GM11168 (cell line): ENCODE measurements around the gene HDAC7.

Experiments used
- in situ Hi-C: fragments of 300-500 bp; cut with MboI; formaldehyde crosslinking; loops from one replicate; pipeline ENCODE4 v1.12.0; 2022; ENCODE audit warnings: low sequenced_read_pairs; ENCODE audit not compliant: unreplicated experiment

HDAC7 gene

DNA sequence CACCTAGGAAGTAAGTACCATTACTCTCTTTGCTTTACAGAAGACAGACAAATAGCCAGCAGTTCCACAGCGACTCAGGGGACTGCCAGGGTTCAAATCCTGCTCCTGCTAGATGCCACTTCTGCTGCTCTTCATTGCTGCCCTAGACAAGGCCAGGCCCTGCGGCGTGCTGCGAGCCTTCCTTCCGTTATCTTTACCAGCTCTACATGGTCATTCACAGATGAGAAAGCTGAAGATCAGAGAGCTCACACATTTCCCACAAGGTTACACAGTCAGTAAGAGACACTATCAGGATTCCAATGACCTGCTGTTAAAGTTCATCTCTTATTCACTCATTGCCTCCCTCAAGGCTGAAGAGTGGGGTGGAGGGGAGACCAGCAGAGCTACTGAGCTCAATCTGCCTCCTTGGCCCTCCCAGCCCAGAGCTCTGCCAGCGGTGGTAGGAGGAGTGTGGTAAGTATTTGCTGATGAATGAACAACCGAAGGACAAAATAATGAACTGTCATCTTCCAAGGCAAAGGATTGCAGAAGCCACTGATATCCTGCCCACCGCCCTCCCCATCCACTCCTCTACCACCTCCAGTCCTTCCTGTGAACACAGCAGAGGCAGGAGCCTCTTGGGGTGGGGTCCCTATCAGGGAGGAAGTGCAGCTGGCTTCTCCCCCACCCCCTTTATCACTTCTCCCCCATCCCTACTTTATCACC, 14.6 kb upstream of the HDAC7 start:
- in situ Hi-C loops: no loop called here

DNA sequence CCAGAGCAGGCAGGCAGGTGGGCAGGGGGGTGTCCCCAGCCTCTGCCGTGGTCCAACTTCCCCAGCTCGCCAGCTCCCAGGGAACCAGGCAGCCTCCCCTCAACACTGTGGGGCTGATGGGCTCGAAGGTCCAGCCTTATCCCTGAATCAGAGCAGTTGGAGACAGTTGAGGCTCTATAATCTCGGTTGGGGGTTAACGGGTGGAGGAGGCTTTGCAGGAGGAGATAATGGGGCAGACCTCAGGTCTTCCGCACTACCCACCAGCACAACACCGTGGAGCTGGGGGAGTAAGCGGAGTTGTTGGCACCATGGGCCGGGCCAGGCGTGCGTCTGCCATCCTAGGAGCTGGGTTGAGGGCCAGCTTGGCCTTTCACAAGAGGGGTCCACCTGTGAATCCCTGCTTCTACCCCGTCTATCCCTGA, 13.9 kb upstream of the HDAC7 start:
- in situ Hi-C loops: no loop called here

DNA sequence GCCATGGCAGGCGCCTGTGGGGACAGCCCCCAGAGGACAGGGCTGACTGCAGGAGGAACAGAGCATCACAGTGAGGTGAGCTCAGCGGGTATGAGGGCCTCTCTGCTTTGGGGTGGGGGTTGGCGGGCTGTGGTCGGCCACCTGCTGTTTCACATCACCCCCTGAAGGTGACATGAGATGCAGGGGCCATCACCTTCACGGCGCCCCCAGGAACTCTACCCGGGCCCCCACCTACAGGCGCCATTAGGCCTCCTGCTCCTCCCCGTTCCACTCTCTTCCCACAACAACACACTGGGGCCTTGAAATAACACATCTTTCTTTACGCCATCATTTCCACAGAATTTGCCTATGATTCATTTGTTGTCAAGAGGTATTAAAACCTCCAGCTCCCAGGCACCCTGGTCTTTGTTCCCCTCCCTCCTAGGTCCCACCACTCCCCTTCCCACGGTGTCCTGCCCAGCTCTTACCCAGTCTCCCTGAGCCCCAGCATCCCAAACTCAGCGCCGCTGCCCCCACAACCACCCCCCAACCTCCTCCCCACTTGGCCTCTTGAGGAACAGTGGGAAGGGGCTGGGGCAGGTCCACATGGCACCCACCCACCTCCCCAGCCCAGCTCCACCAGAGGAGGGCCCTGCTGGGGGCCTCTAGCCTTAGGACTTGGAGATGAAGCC, 12.7 kb upstream of the HDAC7 start:
- in situ Hi-C loops: no loop called here

GRCh38 chr12:47829584-47829983, 9.9 kb upstream of the HDAC7 start:
- in situ Hi-C loops: no loop called here

GRCh38 chr12:47828976-47829482, 9.3 kb upstream of the HDAC7 start:
- in situ Hi-C loops: no loop called here

DNA sequence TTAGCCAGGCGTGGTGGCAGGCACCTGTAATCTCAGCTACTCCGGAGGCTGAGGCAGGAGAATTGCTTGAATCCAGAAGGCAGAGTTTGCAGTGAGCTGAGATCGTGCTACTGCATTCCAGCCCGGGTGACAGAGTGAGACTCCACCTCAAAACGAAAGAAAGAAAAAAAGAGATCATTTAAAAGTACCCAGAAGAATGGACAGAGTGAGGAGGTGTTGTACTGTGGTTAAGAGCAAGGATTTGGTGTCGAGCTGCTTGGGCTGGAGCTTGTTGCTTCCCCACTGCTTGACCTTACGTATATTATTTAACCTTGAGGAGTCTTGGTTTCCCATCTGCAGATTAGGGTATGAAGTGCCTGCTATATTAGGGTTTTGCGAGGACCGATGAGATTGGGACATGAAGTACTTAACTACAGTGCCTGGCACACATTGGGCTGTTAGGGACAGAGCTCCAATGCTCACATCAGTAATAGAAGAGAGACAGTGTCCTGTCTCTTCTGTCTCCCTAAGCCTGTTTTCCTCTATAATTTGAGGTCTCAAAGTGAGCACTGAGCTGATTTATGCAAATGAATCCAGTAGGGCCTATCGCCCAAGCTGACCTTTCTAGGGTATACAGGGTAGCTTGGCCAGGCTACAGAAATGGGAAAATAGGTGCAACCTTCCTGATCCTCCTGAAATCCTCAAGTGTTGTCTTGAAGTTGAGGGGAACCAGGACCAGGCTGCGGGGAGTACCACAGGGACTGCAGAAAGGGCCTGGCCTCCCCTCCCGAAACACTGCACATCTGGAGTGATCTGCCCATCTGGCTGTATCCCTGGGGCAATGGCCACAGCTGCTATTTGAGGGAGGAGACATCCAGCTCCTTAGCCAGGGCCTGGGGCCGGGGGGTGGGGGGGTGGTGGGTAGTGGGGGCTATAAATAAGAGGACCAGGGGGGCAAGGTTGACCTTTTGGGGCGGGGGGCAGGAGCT, 8.6 kb upstream of the HDAC7 start:
- in situ Hi-C loops: no loop called here

DNA sequence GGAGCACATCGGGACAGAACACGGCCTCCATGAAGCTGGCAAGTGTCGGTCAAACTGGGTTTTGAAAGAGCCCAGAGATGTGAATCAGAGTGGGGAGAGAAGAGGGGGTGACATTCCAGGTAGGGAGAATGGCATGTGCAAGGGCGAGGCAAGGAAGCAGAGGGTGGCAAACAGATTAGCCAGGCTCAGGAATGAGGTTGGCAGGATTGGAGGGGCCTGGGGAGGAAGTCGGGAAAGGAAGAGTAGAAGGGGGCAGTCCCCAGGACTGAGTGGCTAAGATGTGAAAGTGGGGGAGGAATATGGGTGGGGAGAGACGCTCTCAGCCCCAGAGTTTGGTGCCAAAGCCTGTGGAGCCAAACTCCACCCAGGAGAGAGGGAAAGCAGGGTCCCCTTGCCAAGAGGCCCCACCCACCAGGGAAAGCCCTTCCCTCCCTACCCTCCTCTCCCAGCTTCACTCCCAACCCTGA, 5.5 kb upstream of the HDAC7 start:
- in situ Hi-C loops: no loop called here

GRCh38 chr12:47824635-47825034, 4.9 kb upstream of the HDAC7 start:
- in situ Hi-C loops: no loop called here

GRCh38 chr12:47824198-47824597, 4.5 kb upstream of the HDAC7 start:
- in situ Hi-C loops: no loop called here

- in situ Hi-C loops: no loop called here
Observed at GRCh38 chr12:47823422-47824086, 3.9 kb upstream of the HDAC7 start.

DNA sequence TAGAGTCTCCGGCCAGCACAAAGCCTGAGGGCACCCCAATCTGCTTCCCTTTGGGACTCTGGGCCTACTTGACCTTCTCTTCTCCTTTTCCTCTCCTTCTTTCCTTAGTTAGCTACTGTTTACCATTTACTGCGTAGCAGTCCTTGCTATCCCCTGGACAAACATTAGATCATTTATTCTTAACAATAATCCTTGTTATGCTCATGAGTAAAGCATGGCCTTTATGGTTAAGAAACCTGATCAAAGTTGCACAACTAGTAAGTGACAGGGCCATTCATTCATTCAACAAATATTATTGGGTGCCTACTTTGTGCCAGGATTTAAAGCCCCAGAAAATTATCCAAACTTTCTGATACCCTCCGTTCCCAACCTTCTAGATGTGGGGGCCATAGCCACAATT, 3.2 kb upstream of the HDAC7 start:
- in situ Hi-C loops: no loop called here

- in situ Hi-C loops: no loop called here
Observed at GRCh38 chr12:47822401-47822800, 2.7 kb upstream of the HDAC7 start.

GRCh38 chr12:47821346-47821706, 1.6 kb upstream of the HDAC7 start:
- in situ Hi-C loops: no loop called here

- in situ Hi-C loops: no loop called here
Observed at GRCh38 chr12:47820631-47821345, 1.1 kb upstream of the HDAC7 start.

DNA sequence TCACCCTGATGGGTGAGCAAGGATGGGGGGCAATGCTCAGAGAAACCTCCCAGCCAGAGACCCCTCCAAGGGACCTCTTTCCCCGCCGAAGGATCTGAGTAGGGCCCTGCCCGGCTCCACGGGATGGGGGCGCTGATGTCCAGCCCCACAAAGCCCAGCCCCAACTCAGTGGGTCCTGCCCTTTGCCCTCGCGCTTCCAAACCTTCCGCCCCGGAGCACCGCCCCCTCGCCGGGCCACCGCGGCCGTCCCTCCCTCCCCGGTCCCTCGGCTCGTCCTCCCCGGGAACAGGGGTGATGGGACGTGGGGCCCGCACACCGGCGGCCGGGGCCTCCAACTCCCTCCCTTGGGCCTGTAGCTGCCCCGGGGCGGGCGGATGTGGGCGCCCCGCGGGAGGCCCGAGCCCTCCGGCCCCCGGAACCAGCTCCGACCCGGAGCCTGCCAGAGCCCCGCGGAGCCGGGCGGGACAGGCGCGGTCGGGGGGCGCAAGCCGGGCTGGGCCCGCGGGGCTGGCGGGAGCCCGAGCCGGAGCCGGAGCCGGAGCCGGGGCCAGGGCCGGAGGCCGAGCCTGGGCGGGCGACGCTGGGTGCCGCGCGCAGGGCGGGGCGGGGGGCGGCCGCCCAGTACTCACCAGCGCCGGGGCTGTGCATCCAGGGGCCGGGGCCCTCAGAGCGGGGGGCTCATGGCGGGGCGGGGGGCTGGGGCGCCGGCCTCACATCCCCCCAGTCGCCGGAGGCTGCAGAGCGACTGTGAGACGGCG, 386 bp downstream of the HDAC7 start:
- in situ Hi-C loops: no loop called here

DNA sequence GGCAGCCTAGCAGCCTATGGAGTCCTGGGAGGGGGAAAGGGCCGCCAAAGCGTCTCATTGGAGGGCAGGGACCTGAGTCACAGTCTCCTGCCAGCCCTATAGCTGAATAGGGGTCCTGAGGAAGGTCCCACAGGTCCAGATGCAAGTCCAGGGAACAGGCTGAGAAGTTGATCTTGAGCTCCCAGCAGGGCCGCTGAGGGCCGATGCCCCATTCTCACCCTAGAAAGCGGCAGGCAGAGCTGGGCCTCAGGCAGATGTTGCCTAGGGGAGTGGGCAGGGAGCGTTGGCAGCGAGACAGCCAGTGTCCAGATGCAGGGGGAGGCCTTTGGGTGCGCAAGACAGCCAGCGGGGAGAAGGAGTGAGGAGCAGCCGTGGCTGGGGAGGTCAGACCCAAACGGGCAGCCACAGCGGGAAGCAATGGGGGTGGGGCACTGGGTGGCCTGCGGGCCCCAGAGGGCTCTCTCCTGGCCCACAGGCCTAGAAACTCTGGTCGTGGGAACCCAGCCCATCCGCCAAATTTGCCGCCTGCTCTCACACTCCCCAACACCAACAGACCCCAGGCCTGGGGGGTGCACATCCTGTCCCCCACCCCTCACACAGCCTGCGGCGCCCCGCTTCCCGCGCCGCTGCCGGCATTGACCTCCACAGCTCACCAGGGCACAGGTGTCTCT, 1.1 kb downstream of the HDAC7 start:
- in situ Hi-C loops: no loop called here

- in situ Hi-C loops: no loop called here
Observed at GRCh38 chr12:47818007-47818376, 1.7 kb downstream of the HDAC7 start.

DNA sequence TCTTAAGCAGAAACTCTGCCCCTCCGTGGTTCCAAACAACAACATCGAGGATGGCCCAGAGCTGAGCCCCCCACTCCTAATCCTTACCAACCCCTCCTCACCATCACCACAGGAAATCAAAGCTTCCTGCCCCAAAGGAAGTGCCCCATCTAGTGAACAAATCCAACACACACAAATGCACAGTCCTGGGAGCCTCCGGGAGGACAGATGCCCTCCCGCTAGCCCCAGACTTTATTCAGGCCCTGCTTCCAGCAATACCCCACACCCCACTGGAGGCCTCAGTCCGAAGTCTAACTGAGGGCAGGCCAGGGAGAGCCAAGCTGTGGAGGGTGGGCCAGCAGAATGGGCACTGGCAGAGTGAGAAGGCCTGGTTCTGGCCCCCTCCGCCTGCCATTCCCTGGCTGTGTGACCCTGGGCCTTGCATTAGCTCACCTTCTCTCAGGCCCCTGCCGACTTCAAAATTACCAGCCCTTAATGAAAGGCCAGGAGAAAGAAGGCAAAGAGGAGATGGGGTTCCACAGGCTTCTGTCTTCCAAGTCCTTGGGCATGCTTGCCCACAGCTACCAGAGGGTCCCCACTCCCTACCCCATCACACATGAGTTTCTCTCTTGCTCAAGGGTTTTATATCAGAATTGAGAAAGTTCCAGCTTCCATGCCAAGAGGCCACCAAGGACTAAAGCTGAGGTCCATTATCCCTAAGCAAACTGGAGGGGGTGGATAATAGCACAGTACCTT, 2.3 kb downstream of the HDAC7 start:
- in situ Hi-C loops: no loop called here
